DMS114 treated with DMSO at 0.1 percent for 48 hours (cell line): ENCODE data around the gene GAS2L3.
"Not testable (repeated sequence)": the region's sequence is repeated elsewhere in the genome, so short reads cannot be mapped to it uniquely, and the experiment has no call there.

Experiments used
- DNase-seq: peaks from one replicate; lab custom pipeline; 2025; ENCODE audit not compliant: unreplicated experiment; lab: John Stamatoyannopoulos, UW

GAS2L3 gene

DNA sequence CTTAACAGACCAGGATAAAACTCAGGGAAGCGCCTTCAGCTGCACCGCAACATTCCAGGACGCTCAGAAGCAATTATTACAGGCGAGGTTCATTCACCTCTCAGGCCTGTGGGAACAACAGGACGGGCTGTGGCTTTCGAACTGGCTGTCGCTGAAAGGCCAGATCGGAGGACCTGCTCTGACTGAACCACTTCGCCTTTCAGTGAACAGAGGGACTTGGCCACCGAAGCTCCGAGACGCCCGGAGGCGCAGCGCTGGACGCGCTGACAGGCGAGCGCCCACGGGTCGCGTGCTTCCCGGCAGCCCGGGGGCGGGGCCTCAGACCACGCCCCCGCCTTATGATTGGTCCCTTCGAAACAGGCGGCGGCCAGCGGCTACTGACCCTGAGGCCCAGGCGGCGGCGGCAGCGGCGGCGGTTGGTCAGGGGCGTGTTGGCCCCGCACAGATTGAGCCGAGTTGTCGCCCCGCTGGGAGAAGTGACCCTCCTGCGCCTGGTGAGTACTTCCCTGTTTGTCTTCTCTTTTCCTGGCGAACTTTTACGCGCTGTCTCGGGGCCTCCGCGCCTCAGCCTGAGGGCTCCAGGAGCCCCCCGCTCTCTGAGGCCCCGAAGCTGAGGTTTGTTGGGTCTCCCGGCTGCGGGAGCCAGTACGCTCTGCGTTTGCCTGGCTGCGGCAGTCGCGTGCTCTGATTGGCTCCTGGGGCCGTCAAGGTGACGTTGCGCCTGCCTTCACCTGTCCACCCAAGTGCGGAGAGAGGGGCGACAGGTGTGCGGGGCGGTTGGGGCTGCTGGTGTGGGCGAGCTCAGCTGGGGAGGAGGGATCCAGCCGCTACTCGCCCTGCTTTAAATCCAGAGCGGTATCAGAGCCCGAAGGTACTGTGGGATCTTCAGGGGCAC is at the start of gene GAS2L3:
GAS2L3 (plus strand) TSS at position 393 of the 895 bp plus-strand sequence. CDS start 21,221 bp downstream, outside the sequence.
- DNase-seq, result peak; percentile 81

DNA sequence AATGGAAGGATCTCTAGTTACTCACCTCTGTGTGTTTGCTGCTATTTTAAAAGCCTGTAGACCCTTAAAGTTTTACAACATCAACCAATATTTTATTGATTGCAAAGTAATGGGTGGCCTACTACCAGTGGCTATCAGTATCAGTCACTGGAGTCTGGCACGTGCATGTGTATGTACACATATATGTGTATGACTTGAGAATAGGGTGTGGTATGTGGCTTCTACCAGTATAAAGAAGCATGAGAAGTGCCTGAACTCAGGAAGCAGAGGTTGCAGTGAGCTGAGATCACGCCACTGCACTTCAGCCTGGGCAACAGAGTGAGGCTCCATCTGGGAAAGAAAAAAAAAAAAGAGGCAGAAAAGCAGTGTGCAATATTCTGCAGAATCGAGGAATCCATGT is 45.5 kb upstream of the GAS2L3 start:
- no peak for DNase-seq

DNA sequence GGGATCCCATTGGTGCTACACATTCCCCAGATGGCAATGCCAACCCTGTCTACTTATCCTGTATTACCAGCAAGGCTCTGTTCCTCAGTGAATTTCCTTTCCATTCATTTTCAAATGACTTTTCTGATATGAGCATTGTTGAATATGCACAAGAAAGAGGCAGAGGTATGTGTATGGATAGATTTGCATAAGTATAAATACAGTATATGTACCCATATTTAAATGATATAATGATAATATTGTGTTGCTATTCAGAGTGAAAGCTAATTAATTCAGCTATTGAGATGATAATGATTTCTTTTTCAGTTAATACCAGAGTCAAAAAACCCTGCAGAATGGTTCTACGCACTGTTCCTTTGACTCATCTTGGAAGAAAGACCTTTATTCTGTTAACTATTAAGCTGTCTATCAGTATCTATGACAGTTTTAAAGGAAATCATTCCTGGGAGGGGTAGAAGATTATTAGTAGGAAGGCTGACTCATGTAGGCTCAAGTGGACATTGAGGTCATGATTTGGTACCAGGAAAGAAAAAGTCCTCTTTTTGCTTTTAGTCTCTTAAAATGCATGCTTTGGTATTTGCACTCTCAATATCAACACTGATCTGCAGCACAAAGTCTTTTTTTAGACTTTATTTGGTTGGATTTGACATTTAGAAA is 44.9 kb upstream of the GAS2L3 start:
- no peak for DNase-seq

DNA sequence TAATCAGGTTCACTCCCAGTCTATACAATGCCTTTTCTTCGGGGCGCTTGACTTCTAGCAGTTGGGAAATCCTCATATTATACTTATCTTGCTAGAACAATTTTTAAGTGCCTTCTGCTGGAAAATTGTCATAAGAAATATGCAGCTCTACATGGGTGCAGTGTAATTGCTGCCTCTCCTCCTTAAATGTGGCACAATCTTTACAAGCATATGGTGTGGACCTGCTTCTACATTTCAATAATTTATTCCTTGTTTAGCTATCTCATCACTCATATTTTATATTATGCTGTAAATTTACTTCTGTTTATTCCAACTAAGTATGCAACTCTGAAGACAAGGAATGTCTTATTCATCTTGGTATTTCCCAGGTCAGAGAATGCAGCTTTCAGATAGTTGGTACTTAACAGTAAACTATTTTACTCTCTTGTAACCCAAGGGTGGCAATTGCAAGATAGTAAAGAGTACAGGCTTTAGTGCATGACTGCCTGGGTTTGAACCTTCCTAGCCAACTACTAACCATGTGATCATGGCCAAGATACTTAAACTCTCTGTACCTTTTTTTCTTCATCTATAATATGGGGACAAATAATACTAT is 43.6 kb upstream of the GAS2L3 start:
- DNase-seq, result no peak

DNA sequence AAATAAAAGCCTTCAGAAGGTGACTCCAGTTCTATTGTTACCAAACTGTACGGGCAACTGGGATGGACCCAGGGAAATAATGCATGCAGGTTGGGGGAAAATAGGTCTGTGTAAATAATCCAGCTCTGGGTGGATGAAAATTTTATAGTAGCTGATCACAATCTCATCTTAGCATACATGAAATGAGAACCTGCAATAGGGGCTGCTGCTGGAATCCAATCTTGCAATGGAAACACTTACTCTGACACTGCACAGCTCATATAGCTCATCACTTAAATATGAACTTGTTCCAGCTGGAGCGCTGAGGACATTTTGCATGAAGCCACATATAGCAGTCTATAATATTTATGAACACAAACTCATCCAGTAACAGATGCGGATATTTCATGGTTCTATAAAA is 40.1 kb upstream of the GAS2L3 start:
- no peak for DNase-seq

DNA sequence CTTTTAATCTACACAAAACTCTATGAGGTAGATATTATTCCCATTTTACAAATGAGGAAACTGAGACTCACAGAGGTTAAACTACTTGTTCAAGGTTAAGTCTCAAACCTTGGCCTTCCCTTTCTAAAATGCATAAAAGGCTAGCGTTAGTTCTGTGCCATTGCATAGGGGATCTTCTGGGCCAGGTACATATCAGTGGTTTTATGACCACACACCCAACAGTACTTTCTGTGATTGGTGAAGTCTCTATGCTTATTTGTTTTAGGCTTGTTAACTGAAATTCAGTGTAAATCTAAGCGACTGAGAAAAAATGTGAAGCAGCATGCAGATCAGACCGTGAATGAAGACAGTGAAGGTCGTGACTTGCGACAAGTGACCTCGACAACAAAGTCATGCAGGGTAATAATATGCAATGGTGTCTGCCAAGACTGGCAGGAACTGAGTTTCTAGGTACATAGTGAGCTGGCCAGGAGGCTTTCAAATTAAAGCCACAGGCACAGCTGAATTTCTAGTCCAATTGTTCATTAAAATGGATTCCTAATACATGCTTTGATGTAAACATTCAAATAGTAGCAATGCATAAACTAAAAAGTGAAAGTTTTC is 38.8 kb upstream of the GAS2L3 start:
- DNase-seq, result no peak

DNA sequence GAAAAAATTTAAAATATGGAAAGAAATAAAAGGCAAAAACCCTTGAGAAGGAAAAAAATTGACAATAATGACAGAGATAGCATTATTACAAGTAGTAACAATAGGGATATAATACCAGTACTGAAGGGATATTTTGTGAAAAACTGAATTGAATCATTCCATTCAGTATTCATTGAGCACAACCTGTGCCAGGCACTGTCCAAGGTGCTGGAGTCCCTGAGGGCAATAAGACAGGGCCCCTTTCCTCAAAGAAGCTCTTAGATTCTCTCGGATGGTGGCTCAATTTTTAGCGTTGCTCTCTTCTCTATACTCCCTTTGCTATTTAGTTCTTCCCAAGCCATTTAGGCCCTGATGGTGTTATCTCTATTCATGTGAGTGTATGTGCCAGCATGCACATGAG is 34.3 kb upstream of the GAS2L3 start:
- no peak for DNase-seq

DNA sequence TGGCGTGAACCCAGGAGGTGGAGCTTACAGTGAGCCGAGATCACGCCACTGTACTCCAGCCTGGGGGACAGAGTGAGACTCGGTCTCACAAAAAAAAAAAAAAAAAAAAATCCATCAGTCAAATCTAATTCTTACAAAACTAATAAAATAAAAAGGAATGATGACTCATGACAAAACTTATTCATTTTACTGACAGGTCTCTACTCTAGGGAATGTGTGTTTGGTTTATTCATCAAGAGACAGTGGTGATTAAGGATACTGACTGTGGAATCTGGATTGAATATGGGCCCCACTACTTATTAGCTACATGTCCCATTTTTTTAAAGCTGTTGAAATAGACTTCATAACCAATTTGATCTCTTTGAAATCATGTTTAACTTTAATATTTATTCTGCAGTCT is 29.3 kb upstream of the GAS2L3 start:
- no peak for DNase-seq

DNA sequence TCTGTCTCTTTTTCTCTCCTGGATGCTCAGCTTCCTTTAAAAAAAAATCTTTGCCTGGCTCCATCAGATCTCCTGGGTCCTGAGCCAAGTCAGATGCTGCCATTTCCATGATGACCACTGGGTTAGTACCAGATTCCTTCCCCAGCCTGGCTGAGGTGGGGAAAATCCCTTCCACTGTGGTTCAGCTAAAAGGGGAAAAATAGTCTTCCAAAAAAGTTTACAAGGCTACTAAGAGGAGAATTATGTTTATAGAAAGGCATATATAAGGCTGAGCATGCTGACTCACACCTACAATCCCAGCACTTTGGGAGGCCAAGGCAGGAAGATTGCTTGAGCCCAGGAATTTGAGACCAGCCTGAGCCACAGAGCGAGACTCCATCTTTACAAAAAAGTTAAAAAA is 28.4 kb upstream of the GAS2L3 start:
- DNase-seq, result no peak

DNA sequence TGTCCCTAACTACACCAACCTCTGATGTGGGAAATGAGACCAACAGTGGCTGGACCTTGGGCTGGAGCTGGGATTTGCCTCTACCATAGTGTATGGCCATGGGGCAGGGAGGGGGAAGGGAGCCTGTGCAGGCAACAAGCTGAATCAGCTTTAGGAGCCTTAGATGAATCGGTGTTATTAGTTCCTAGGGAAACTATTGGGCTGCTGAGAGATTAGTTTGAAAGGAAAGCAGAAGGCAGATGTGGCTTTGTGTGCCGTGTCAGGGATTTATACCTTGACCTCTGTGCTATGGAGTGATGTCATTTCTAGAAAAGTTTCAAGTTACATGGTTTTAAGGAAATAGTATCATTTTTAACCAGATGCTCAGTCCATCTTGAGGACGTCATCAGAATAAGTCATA is 19.5 kb upstream of the GAS2L3 start:
- no peak for DNase-seq

DNA sequence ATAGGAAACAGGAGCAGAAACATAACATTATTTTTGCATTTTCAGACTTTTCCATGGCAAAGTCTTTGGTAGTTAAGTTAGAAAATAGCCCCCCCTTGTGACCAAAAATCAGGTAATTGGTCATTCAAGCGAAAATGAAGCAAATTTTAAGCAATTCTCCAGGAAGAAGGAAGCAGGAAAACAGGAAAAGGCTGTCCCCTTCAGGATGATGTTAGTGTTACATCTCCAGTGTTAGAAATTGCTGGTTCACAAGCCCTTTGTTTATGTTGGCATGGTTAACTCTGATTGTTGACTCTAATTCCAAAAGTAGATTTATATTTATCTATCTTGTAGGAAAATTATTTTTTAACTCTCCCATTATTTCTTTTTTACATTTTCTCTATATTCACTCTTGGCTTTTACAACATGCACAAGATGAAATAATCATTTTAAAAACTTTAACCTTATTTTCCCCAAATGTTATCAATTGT is 18.8 kb upstream of the GAS2L3 start:
- DNase-seq, result peak; percentile 86

DNA sequence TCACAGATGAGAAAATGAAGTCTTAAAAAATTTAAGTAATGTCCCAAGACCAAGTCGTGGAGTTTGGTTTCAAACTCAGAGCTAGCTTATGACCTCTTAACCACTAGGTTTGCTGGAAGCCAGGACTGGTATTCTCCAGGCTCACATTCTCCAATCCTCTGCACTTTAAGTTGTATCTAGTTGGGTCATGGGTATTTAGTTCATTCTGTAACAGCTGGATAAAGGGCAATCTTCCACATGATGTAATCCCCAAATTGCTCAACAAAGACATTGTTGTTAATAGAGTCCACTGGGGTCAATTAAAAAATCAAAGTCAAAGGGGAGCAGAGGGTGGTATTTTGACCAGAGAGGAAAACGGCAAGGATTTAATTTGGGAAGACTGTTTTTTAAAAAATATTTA is 17.8 kb upstream of the GAS2L3 start:
- no peak for DNase-seq

DNA sequence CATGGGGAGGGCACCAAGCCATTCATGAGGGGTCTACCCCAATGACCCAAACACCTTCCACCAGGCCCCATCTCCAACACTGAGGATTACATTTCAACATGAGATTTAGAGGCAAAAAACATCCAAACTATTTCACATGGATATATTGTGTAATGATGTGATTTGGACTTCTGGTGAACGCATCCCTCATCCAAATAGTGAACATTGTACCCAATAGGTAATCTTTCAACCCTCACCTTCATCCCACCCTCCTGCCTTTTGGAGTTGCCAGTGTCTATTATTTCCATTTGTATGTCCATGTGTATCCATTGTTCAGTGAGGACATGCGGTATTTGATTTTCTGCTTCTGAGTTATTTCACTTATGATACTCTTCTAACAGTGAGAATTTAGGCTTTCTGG is 16.1 kb upstream of the GAS2L3 start:
- no peak for DNase-seq

DNA sequence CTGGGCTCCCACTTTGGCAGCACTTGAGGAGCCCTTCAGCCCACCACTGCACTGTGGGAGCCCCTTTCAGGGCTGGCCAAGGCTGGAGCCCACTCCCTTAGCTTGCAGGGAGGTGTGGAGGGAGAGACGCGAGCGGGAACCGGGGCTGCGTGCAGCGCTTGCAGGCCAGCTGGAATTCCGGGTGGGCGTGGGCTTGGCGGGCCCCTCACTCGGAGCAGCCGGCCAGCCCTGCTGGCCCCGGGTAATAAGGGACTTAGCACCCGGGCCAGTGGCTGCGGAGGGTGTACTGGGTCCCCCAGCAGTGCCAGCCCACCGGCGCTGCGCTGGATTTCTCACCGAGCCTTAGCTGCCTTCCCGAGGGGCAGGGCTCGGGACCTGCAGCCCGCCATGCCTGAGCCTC is 14.2 kb upstream of the GAS2L3 start:
- DNase-seq, result not testable (repeated sequence)

DNA sequence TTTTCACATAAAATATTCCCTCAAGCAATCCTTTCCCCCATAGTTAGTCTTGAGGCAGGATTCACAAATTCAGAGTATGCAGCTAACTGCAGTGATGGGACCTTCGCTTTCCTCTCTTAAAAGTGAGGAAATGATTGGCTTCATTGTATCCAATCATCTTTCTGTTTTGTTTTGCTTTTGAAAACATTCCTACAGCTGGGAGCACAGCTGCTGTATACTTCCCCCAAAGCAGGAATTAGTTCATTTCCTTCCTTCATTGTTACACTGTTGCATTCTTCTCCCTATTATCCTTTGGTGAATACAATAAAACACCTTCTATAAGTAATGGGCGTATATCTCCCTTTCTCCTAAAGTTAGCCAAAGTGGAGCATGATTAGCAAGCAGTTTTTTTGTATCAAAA is 9.4 kb upstream of the GAS2L3 start:
- DNase-seq, result no peak

DNA sequence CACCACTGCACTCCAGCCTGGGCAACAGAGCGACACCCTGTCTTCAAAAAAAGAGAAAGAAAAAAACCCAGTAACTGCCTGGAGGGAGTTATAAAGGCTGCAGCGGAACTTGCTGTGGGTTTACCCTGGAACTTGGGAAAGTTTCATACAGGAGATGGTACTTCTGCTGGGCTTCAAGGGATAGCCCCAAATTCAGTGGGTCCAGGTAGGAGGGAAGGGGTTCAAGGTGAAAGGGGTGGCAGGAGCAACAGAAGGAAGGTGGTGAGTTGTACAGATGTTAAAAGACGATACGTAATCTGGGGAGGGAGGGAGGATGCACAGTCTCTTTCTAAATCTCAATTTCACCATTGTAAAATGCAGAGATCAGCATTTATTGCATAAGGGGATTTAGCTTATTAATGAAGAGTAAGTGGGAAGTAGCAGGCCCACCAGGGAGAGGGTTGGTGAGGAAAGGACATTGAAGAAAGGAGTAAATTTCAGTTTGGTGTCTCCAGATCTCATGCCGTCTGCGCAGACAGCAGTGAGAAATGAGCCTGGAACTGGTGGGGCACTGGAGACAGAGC is 8.5 kb upstream of the GAS2L3 start:
- DNase-seq, result no peak

DNA sequence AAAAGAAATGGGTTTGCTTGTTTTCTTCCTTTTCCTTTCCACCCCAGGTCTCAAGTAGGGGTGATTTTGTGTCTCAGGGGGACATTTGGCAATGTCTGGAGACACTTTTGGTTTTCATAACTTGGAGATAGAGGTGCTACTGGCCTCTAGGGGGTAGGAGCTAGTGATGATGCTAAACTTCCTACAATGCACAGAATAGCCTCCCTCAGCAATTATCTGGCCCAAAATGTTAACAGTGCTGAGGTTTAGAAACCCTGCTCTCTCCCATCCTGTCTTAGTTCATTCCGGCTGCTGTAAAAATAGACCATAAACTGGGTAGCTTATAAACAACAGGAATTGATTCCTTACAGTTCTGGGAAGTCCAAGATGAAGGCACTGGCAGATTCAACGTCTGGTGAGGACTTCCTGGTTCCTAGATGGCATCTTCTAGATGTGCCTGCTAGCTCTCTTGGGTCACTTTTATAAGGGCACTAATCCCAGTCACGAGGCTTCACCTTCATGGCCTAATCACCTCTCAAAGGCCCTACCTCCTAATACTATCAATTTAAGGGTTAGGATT is 7.4 kb upstream of the GAS2L3 start:
- DNase-seq, result no peak

DNA sequence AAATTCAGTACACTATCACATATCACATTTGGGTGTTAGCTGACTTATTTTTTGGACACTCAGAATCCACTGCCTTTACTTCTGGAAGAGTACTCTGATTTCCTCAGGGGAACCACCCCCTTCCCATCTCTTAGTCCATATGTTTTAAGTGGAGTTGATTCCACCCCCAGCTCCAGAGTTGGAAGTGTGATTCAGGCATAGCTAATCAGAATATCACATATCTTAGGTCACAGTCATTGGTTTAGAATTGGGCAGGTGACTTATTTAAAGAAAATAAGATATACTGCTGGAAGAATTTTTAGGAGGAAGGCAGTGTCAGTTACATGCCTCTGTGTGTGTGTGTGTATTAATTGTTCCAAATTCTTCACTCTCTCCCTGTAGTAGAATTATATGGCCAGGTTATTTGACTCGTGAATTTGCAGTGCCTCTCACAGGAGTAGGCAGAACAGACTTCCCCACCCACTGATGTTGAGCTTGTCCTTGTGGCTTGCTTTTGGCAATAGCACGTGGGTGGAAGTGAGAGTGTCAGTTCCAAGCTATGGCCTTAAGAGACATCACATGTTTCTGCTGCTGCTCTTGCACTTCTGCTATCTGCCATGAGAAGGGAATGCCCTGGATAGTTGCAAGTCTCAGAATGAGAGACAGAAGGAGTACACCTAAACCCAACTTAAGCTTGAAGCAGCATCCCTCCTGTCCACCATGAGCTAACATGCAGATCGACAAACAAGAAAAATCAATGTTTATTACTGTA is 6.4 kb upstream of the GAS2L3 start:
- no peak for DNase-seq

DNA sequence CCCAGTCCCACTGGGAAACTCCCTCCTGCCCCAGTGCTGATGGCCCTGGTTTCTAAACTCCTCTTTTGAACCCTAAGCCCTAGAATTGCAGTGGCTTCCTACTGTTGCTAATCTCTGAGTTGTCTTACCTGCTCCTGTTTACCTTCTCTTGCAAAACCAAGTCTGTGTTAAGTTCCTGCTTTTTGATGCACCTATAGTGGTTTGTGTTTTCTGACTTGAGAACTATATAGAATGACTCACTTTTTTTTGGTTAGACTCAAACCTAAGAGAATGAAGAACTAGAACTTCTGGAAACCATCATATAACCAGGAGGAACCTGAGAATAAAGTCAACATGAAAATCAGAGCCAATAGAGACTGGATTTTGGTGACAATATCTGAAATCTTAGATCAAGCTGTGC is 5.5 kb upstream of the GAS2L3 start:
- no peak for DNase-seq

DNA sequence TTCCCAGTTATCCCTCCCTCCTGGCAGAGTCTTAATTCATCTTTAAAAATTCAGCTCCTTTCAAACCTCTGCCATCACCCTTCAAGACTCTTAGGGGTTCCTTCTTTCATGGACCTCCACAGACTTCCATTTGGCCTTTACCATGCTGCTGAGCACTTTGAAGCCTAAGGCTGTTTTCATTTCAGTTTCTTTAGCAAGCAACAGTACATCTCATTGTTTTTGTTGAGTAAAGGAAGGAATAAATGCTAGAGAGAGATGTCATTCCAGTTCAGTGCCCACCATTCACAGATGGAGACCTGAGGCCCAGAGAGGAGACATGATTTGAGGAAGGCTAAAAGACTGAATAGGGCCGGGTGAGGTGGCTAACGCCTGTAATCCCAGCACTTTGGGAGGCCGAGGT is 1.3 kb upstream of the GAS2L3 start:
- no peak for DNase-seq
